Measurements from ENCODE around the gene ZNF644. TPM values are rescaled to one million over a fixed set of nuclear protein-coding genes. Genes with fewer than 3 reads are reported as not detected.

Gene ZNF644
- total RNA-seq, 1 experiment from 2014 or later: 55.9 TPM

- peaks cover 8 to 24% of the 10 kb centered on the region in 2 experiments for H3K4me1 ChIP-seq (ENCODE audit: control insufficient read depth in 1 of 2, insufficient read depth in 2 of 2, low read length in 2 of 2)
- no peak overlapping the region for H3K9ac ChIP-seq (ENCODE audit: low read length)
- TF ChIP-seq SRF (IDR thresholded peaks at IDR 0.05; ENCODE audit: low read depth) (no peak), YY1 (IDR thresholded peaks at IDR 0.05; ENCODE audit: extremely low read depth, insufficient replicate concordance, low read depth, low read length) (no peak), POLR2AphosphoS5 (IDR thresholded peaks at IDR 0.05; ENCODE audit: low read depth, low read length) (no peak), POLR2A (IDR thresholded peaks at IDR 0.05; ENCODE audit: borderline replicate concordance, extremely low read depth, insufficient read depth, insufficient read length) (no peak), ZBTB33 (IDR thresholded peaks at IDR 0.05; ENCODE audit: extremely low read depth, insufficient replicate concordance, low read length) (no peak)
- TF ChIP-seq, protein P1, sequence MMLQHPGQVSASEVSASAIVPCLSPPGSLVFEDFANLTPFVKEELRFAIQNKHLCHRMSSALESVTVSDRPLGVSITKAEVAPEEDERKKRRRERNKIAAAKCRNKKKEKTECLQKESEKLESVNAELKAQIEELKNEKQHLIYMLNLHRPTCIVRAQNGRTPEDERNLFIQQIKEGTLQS (IDR thresholded peaks at IDR 0.05): no peak
- no peaks in the 10 kb centered on the region for H3K36me3 ChIP-seq (ENCODE audit: control insufficient read depth in 1 of 2, insufficient read depth in 2 of 2, low read length in 2 of 2)
- peaks cover 100% of the 10 kb centered on the region for H3K79me2 ChIP-seq (ENCODE audit: insufficient read depth, low read length)
- no peaks in the 10 kb centered on the region for H3K27me3 ChIP-seq (ENCODE audit: insufficient read depth, low read length)
- DNase-seq (ENCODE audit: low read depth, low spot score) (no peak), ATAC-seq (no peak)
- H4K20me1 ChIP-seq (ENCODE audit: insufficient read depth): peaks cover 29% of the 10 kb centered on the region; the same call in 1 of the 2 replicates
- intact Hi-C loops (cut with micrococcal nuclease): no loop called here
- H2AFZ ChIP-seq (ENCODE audit: low read depth, low read length, poor library complexity, severe bottlenecking): no peak overlapping the region
- ChIA-PET POLR2A (no interaction called here), CTCF (no interaction called here), RAD21 (ENCODE audit: low non-redundant PET in 1 of 2, low total read pairs in 2 of 2, uncharacterized antibody in 2 of 2, unreplicated experiment in 2 of 2) (no interaction called here)
- H3K4me2 ChIP-seq (ENCODE audit: low read length): no peak overlapping the region
- H3K9me2 ChIP-seq (ENCODE audit: insufficient read depth): no peaks in the 10 kb centered on the region
- no peak overlapping the region for H3K4me3 ChIP-seq (replicated peaks in 1 of 2; ENCODE audit: low read depth in 1 of 2, low read length in 2 of 2)
- BruUV-seq (replicated peaks): no TSS peak
- H3K27ac ChIP-seq (ENCODE audit: low read depth, low read length): no peak overlapping the region
- no peaks in the 10 kb centered on the region for H3K9me3 ChIP-seq (ENCODE audit: control insufficient read depth in 1 of 2, insufficient read depth in 1 of 2, low read depth in 1 of 2, low read length in 2 of 2)
Observed at GRCh38 chr1:91011726-91012125, 10.1 kb downstream of the ZNF644 start.

DNA sequence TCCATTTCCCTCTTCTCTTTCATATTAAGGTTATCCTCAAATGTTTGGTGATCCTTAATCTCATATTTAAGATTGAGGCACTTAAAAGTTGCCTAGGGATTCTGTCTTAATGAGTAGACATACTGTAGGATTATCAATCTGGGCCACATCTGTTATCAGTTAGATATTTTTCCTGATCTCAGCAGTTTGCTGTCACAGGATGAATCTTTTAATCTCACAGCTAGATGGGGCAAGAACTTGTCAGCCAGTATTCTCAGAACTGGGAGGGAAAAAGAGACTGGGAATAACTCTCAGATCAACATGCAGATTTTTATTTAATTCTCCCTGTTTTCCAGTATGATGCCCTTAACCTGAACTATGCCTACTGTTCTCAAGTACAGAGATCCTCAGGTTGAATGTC, 14.0 kb downstream of the ZNF644 start:
- no peaks in the 10 kb centered on the region for H3K9me2 ChIP-seq (ENCODE audit: insufficient read depth)
- ChIA-PET CTCF (interaction anchor here (3.0 kb wide), 1 partner anchor 11 kb away, joined by 10 read pairs; no protein-coding TSS in a partner anchor), RAD21 (ENCODE audit: low non-redundant PET in 1 of 2, low total read pairs in 2 of 2, uncharacterized antibody in 2 of 2, unreplicated experiment in 2 of 2) (no interaction called here), POLR2A (no interaction called here)
- H3K9me3 ChIP-seq (ENCODE audit: control insufficient read depth in 1 of 2, insufficient read depth in 1 of 2, low read depth in 1 of 2, low read length in 2 of 2): no peaks in the 10 kb centered on the region
- no peak overlapping the region for H3K4me2 ChIP-seq (ENCODE audit: low read length)
- no peaks in the 10 kb centered on the region for H3K4me1 ChIP-seq (ENCODE audit: control insufficient read depth in 1 of 2, insufficient read depth in 2 of 2, low read length in 2 of 2)
- H3K27me3 ChIP-seq (ENCODE audit: insufficient read depth, low read length): no peaks in the 10 kb centered on the region
- no peaks in the 10 kb centered on the region for H3K36me3 ChIP-seq (ENCODE audit: control insufficient read depth in 1 of 2, insufficient read depth in 2 of 2, low read length in 2 of 2)
- no peak overlapping the region for H3K4me3 ChIP-seq (replicated peaks in 1 of 2; ENCODE audit: low read depth in 1 of 2, low read length in 2 of 2)
- TF ChIP-seq, protein P2, sequence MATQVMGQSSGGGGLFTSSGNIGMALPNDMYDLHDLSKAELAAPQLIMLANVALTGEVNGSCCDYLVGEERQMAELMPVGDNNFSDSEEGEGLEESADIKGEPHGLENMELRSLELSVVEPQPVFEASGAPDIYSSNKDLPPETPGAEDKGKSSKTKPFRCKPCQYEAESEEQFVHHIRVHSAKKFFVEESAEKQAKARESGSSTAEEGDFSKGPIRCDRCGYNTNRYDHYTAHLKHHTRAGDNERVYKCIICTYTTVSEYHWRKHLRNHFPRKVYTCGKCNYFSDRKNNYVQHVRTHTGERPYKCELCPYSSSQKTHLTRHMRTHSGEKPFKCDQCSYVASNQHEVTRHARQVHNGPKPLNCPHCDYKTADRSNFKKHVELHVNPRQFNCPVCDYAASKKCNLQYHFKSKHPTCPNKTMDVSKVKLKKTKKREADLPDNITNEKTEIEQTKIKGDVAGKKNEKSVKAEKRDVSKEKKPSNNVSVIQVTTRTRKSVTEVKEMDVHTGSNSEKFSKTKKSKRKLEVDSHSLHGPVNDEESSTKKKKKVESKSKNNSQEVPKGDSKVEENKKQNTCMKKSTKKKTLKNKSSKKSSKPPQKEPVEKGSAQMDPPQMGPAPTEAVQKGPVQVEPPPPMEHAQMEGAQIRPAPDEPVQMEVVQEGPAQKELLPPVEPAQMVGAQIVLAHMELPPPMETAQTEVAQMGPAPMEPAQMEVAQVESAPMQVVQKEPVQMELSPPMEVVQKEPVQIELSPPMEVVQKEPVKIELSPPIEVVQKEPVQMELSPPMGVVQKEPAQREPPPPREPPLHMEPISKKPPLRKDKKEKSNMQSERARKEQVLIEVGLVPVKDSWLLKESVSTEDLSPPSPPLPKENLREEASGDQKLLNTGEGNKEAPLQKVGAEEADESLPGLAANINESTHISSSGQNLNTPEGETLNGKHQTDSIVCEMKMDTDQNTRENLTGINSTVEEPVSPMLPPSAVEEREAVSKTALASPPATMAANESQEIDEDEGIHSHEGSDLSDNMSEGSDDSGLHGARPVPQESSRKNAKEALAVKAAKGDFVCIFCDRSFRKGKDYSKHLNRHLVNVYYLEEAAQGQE (IDR thresholded peaks at IDR 0.05; ENCODE audit: low read depth): no peak
- TF ChIP-seq ELF1 (IDR thresholded peaks at IDR 0.05; ENCODE audit: borderline replicate concordance, low read depth) (no peak), YY1 (IDR thresholded peaks at IDR 0.05; ENCODE audit: extremely low read depth, insufficient replicate concordance, low read depth, low read length) (no peak), EZH2phosphoT487 (IDR thresholded peaks at IDR 0.05; ENCODE audit: borderline replicate concordance) (no peak), CEBPB (IDR thresholded peaks at IDR 0.05; ENCODE audit: low read depth) (no peak), JUND (IDR thresholded peaks at IDR 0.05) (no peak), SIN3A (IDR thresholded peaks at IDR 0.05; ENCODE audit: low read depth) (no peak), EGR1 (IDR thresholded peaks at IDR 0.05; ENCODE audit: low read depth) (no peak), POLR2AphosphoS5 (IDR thresholded peaks at IDR 0.05; ENCODE audit: low read depth, low read length) (no peak), RAD21 (IDR thresholded peaks at IDR 0.05; ENCODE audit: low read depth) (no peak), CBX3 (IDR thresholded peaks at IDR 0.05; ENCODE audit: low read depth) (no peak), FOSL1 (IDR thresholded peaks at IDR 0.05; ENCODE audit: low read depth) (no peak)
- TF ChIP-seq, protein P3, sequence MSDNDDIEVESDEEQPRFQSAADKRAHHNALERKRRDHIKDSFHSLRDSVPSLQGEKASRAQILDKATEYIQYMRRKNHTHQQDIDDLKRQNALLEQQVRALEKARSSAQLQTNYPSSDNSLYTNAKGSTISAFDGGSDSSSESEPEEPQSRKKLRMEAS (IDR thresholded peaks at IDR 0.05): no peak
- intact Hi-C loops (cut with micrococcal nuclease): no loop called here
- no peak overlapping the region for H3K9ac ChIP-seq (ENCODE audit: low read length)
- DNase-seq (ENCODE audit: low read depth, low spot score): no peak
- no peak overlapping the region for H2AFZ ChIP-seq (ENCODE audit: low read depth, low read length, poor library complexity, severe bottlenecking)
- no peak for ATAC-seq
- no peak overlapping the region for H3K27ac ChIP-seq (ENCODE audit: low read depth, low read length)
- no TSS peak for BruUV-seq (replicated peaks)
- H4K20me1 ChIP-seq (ENCODE audit: insufficient read depth): peaks cover 34% of the 10 kb centered on the region; the same call in 1 of the 2 replicates
- peaks cover 95% of the 10 kb centered on the region for H3K79me2 ChIP-seq (ENCODE audit: insufficient read depth, low read length)
